Coronary artery (tissue), 2 donors: Measurements from ENCODE around the gene BSX.
A peak's percentile ranks its signal among the peaks of the same experiment; 100 is the strongest.

Experiments used
- DNase-seq: peaks from one replicate; pipeline ENCODE4 v3.0.0-alpha.2; 2017; ENCODE audit warnings: low spot score
- H3K27ac ChIP-seq, 2 donors: fragments of 200-600 bp; sonication (generic); one replicate each; pipeline ENCODE4 v1.5.1; 2016 to 2019
- H3K4me3 ChIP-seq: fragments of 200-600 bp; sonication (generic); 2 replicates; pipeline ENCODE4 v1.5.1; 2016; ENCODE audit warnings: mild to moderate bottlenecking, moderate library complexity
- TF ChIP-seq, protein P1 (sequence below): fragments of 200-600 bp; sonication (generic); IDR thresholded peaks from one replicate; pipeline ENCODE4 v1.5.1; 2019; ENCODE audit warnings: antibody characterized with exemption

BSX gene

DNA sequence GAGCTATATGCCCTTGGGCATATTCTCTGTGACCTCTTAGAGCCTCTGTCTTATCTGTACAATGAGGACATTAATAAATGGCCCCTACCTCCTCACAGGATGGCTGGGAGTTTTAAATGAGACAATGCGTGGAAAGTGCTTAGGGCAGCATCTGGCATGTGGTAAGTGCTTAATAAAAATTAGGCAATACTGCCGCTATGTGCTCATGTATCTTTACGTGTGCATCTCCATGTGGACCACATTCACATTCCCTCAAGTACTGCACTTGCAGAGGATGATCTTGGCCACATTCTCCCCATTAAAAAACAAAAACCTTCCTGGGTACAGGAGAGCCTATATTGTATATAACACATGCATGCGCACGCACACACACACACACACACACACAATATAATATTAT lies 19.1 kb upstream of the BSX start:
- Histone ChIP-seq H3K4me3 (no peak overlapping the region), H3K27ac (no peak overlapping the region)
- DNase-seq, result no peak
- TF ChIP-seq, protein P1, sequence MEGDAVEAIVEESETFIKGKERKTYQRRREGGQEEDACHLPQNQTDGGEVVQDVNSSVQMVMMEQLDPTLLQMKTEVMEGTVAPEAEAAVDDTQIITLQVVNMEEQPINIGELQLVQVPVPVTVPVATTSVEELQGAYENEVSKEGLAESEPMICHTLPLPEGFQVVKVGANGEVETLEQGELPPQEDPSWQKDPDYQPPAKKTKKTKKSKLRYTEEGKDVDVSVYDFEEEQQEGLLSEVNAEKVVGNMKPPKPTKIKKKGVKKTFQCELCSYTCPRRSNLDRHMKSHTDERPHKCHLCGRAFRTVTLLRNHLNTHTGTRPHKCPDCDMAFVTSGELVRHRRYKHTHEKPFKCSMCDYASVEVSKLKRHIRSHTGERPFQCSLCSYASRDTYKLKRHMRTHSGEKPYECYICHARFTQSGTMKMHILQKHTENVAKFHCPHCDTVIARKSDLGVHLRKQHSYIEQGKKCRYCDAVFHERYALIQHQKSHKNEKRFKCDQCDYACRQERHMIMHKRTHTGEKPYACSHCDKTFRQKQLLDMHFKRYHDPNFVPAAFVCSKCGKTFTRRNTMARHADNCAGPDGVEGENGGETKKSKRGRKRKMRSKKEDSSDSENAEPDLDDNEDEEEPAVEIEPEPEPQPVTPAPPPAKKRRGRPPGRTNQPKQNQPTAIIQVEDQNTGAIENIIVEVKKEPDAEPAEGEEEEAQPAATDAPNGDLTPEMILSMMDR, result no peak

DNA sequence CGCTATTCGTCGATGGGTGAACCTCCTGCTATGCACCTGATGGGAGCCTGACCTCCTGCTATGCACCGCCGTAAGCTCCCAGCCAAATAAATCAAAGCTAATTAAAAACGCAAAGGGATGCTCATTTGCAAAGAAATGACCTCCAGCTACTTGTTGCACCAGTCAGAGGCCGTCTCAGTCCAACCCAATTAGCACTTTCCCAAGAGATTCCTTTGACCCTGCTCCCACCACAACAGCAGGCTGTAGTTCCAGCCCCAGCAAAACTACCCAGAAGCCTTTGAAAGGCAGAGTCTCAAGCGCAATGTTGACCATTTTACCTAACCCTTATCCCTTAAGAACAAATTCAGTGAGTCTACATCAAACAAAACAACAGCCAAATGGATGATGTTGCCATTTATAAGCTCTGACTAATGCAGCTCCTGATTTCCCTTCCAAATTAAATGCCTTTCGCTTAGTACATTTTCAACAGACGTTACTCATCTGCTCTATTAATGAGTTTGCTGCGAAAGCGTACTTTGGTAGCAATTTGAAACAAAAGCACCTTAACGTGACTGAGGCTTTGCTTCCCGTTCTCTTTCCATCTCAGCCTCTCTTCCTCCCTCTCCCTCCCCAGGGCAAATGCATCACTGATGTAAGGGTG lies 17.2 kb upstream of the BSX start:
- H3K4me3 ChIP-seq, result no peak overlapping the region
- TF ChIP-seq, protein P1, result no peak
- H3K27ac ChIP-seq, result no peak overlapping the region
- no peak for DNase-seq

DNA sequence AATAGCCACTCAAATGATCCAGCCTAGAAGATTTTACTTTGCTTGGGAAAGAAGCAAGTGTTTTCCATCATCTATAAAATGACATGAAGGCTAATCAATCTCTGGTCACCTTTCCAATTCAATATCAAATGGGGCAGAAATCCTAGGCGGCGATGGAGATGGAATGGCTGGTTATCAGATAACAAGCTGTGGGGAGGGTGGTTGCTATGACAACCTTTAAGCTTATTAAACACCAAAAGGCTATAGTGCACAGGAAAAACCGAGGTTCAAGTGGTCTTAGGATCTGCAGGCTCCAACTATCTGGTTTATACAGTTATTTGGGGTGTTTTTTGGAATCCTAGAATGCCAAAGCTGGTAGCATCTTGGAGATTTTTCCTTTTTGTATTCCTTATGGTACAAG lies 13.9 kb upstream of the BSX start:
- TF ChIP-seq, protein P1, result no peak

DNA sequence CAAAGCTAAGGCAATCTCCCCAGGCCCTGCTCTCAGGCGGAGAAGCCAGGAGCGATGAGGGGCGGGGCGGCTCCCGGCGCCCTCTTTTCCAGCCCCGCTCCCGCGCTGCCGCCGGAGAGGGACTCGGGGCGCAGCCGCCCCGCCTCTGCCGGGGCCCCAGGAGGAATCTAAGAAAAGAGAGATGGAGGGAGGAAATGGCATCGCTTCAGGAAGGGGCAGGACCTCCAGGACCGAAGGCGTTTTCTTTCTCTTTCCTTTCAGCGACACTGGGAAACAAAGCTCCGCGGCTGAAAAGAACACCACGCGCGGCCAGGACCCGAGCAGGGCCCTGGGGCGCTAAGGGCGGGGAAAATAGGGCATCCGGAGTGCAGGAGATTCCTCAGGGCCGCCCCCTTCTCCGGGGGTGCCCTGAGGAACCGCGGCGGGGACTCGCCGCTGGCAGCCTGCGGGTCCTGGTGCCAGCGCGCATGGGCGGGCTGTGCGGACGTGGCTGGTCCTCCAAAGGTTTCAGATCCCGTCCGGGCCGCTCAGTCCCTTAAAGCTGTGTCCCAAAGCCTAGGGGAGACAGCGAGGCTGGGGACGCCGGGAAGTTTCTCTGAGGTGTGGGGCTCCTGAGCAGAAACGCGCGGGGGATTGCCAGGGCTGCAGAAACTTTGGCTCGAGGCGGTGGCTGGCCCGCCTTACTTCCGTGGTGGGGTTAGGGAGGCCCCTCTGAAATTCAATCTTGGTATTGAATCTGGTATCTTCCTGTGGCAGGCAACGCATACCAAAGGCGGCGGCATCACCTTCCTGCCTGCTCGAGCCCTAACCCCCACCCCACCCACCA lies 2.8 kb upstream of the BSX start:
- no peak for DNase-seq
- no peak overlapping the region for H3K27ac ChIP-seq
- H3K4me3 ChIP-seq, result peak overlapping the region; percentile 78
- TF ChIP-seq, protein P1, result no peak

More for the DNA sequence above, 13.9 kb upstream of the BSX start:
- H3K4me3 ChIP-seq, result no peak overlapping the region
- DNase-seq, result no peak
- no peak overlapping the region for H3K27ac ChIP-seq

DNA sequence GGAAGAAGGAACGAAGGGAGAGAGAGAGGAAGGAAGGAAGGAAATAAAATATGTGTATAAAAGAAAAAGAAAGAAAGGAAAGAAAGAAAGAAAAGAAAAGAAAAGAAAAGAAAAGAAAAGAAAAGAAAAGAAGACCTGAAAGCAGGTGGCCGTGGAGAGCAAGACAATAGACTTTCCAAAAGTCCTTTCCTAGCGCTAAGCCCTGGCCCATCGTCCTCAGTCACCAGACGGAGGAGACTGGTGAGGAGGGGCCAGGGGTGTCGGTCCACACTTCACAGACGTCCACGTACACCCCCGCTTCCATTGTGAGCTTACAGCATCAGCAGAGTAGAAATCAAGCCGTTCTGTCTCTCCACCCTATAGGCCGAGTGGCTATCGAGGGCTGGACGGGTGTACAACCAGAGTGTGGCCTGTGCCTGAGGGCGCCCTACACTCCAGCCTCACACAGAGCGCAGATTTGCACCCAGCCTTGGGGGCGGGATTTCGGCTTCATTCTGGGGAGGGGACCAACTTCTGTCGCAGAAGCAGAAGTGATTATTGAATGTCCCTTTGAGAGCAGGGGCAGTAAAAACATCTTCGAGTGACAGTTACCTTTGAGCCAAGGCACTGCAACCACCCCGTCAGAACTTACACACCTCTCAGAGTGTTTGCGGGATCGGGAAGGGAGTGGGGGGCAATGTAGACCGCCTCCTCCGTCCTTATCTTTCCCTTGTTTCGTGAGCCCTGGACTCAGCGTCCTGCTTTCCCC lies 2.0 kb upstream of the BSX start:
- no peak overlapping the region for H3K27ac ChIP-seq
- DNase-seq, result no peak
- TF ChIP-seq, protein P1, result no peak
- peak overlapping the region; percentile 78 for H3K4me3 ChIP-seq

DNA sequence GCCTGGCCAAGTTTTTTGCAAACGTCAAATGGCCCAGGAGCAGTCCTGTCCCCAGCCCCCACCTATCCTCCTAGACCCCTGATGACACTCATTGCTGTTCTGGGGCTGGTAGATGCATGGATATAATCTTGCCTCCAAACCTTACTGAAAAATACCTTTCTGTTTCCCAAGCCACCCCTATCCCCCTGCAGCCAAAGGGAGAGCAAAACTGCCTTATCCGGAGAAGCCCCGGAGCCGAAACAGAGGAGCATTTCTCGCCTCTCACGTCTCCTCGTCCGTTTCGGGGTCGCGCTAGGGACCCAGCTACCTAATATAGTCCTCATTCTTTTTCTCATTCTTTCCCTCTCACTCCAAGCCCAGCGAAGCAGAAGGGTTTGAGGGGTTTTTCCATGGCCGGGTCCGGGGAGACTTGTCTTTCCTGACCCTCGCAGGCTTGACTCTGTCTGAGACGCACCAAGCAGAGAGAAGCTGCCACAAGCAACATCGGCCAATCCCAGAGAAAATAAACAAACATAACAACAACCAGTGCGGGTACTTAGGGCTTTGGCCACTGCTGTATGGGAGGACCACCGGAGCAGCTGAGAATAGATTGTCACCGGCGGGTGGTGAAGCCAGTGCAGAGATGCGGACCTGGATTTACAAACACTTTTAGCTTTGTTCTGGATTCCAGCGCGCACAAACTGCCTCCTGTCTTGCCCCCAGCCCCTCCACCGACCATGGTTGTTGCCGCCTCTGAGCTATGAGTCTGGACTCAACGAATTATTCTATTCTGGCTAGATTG lies 1.6 kb downstream of the BSX start:
- DNase-seq, result no peak
- H3K27ac ChIP-seq, result no peak overlapping the region
- TF ChIP-seq, protein P1, result no peak
- no peak overlapping the region for H3K4me3 ChIP-seq
